ENCODE data around the gene KCNJ5.
A peak's percentile ranks its signal among the peaks of the same experiment; 100 is the strongest.

Gene KCNJ5

GRCh38 chr11:128897826-128898225 lies 6.7 kb downstream of the KCNJ5 start:
- no peak for DNase-seq

GRCh38 chr11:128898580-128899344 lies 7.6 kb downstream of the KCNJ5 start:
- no peak for DNase-seq

GRCh38 chr11:128900468-128900867 lies 9.3 kb downstream of the KCNJ5 start:
- DNase-seq = peak; percentile 31 to 87

- DNase-seq = no peak
These were observed 10.7 kb downstream of the KCNJ5 start for GRCh38 chr11:128901653-128902514.

- DNase-seq = no peak
These were observed 11.4 kb downstream of the KCNJ5 start for GRCh38 chr11:128902515-128903066.

- no peak for DNase-seq
These were observed 12.3 kb downstream of the KCNJ5 start for GRCh38 chr11:128903248-128904061.

- no peak for DNase-seq
These were observed 13.1 kb downstream of the KCNJ5 start for GRCh38 chr11:128904303-128904655.

- no peak for DNase-seq
These were observed 13.6 kb downstream of the KCNJ5 start for GRCh38 chr11:128904656-128905344.

GRCh38 chr11:128905345-128906184 lies 14.4 kb downstream of the KCNJ5 start:
- DNase-seq = no peak

GRCh38 chr11:128906185-128907050 lies 15.3 kb downstream of the KCNJ5 start:
- DNase-seq = no peak

GRCh38 chr11:128907585-128907984 lies 16.4 kb downstream of the KCNJ5 start:
- DNase-seq = no peak

GRCh38 chr11:128908391-128909246 lies 17.5 kb downstream of the KCNJ5 start:
- DNase-seq = no peak

GRCh38 chr11:128909438-128910125 lies 18.4 kb downstream of the KCNJ5 start:
- DNase-seq = no peak

GRCh38 chr11:128910576-128910975 lies 19.4 kb downstream of the KCNJ5 start:
- DNase-seq = no peak

- no peak for DNase-seq
These were observed 20.1 kb downstream of the KCNJ5 start for GRCh38 chr11:128911239-128911638.

GRCh38 chr11:128911701-128912100 lies 20.5 kb downstream of the KCNJ5 start:
- no peak for DNase-seq

GRCh38 chr11:128913806-128914205 lies 22.6 kb downstream of the KCNJ5 start:
- peak in 1 of 2 experiments; percentile 42 for DNase-seq

Data from cerebellar nuclear complex (tissue), 1 donor.